ENCODE data around the gene SPTLC1.
"Not testable (repeated sequence)": the region's sequence is repeated elsewhere in the genome, so short reads cannot be mapped to it uniquely, and the experiment has no call there.

SPTLC1 gene

DNA sequence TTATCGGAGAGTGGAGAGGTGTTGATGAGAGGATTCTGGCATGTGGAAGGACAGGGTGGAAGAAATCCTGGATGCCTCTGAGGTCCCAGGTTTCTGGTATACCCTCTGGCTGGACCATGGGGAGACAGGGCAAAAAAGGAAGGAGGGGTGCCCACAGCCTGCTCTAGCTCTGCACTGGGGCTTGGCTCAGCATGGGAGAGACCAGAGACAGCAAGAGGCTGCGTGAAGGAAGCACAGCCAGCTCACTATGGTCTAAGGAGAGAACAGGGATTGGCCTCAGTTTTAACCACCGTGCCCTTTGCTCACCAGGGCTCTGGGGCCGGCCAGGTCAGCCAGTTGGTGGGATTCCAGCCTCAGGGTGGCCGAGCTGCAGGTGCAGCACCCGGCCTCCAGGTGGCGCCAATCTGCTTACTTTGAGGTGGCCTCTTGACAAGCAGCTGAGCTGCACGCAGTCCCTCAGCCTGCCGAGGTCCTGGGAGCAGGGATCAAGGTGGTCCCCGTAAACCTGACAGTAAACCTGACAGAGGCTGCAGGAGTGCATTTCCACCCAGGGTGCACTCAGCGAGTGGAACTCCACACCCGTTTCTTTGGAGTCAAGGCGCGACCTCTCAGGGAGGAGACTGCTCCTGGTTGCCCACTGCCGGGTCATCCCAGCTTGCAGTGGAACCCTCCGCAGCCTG, 25.0 kb upstream of the SPTLC1 start:
- DNase-seq: peak; percentile 28

DNA sequence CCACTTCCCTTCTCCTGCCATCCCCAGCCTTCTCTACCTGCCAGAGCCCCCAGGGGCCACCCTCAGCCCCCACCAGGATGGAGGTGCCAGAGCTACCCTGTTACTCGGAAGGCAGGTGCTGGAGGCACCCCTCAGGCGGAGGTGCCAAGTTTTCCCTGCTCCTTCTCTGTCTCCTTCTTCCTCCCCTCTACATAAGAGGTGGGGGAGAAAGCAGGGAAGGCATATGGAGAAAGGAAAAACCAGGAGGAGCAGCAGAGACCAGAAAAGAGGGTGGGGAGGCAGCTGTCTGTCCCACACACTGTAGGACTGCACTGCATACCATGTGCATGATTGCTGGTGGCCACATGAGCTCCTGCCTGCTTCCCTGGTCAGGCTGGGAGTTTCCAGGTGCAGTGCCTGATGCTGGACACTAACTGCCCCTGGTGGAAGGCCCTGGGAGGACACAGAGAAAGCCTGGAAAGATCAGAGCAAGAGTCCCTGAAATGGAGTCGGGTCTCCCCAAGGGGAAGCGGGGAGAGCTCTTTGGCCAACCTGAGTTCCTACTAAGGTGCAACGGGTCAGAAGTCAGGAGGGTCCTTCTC, 23.8 kb upstream of the SPTLC1 start:
- DNase-seq: not testable (repeated sequence)

DNA sequence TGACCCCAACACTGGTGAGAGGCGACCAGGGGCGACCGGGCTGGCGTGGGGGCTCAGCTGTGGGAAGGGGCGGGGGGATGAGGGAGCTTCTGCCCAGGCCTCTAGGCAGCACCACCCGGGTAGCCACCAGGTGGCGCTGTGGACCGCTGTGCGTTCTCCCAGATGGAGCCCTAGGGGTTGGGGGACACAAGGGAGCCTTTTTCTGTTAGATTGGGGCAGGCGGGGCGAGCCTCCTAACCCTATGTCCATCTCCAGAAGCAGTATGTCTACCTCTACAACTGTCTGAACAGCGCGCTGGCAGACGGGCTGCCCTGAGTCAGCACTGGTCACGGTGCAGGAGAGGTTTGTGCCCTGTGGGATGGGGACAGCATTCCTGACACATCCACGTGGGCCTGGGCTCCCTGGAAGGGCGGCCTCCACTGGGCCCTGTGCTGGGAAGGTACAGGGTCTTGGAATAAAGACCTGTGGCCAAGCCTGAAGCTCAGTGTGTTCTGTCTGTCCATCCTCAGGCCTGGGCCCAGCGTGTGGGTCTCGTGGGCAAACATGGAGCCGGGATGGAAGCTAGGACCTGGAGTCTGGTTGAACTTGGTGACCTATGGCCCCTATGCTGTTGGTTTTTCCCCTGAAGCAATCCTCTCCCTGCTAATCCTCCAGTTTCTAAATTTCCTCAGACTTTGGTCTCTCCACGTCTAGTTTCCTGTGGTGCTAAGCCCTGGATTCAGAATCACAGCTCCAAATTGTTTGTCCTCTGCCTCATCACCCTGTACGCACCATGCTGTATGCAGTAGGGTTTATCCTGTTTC, 23.1 kb upstream of the SPTLC1 start:
- no peak for DNase-seq

DNA sequence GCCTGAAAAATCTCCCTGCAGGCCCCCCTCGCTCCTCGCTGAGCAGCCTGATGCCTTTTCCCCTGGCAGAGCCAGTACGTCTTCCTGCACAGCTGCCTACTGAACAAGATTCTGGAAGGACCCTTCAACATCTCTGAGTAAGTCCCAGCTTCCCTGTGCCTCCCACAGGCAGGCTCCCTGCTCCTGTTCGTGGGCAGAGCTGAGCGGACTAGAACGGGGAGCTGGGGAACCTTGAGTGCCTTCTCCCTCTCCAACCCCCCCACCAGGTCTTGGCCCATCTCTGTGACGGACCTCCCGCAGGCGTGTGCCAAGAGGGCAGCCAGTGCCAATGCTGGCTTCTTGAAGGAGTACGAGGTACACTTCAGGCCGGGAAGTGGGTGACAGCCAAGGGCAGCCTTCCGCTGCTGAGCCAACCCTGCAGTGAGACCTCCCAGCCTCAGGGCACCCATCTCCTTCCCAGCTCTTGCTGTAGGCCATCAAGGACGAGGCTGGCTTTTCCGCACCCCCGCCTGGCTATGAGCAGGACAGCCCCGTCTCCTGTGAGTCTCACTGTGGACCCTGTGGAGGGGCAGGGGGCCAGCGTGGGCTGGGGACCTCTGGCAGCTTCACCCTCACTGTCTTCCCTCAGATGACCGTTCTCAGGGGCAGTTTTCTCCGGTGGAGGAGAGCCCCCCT, 21.1 kb upstream of the SPTLC1 start:
- DNase-seq: no peak

DNA sequence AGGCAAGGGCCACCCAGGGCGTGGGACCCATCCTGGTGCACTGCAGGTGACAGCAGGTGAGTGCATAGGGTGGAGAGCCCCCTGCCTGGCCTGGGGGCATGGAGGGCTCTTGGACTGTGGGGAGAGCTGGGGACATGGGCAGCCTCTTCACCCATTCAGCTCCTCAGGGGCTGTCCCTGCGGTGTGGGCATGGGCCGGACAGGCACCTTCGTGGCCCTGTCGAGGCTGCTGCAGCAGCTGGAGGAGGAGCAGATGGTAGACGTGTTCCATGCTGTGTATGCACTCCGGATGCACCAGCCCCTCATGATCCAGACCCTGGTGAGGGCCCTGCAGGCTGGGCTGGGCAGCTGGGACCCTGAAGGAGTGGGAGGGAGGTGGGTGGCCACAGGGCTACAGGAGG, 20.4 kb upstream of the SPTLC1 start:
- DNase-seq: no peak

DNA sequence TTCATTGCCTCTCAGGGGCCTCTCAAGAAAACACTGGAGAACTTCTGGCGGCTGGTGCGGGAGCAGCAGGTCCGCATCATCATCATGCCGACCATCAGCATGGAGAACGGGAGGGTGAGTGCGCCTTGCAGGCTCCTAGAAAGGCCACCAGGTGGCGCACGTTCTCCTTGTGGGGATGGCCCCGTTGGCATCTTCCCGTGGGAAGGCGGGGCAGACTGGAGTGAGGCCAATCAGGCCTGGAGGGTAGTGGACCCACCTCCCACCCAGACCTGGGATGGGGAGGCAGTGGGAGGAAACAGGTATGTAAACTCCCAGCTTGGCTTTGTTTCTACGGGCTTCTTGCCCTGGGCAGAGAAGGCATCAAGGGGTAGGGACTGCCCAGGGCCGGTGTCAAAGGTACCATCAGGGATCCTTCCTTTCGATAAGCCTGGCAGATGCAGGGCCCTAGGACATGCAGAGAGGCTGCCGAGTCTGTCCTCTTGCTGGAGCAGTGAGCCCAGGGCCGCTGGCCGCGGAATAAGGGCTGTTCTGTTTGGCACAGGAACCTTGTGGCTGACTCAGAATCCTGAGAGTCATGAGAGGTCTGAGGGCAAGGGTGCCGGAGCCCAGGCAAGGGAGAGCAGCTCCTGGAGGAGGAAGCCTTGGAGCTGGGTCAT, 18.9 kb upstream of the SPTLC1 start:
- DNase-seq: peak; percentile 60

DNA sequence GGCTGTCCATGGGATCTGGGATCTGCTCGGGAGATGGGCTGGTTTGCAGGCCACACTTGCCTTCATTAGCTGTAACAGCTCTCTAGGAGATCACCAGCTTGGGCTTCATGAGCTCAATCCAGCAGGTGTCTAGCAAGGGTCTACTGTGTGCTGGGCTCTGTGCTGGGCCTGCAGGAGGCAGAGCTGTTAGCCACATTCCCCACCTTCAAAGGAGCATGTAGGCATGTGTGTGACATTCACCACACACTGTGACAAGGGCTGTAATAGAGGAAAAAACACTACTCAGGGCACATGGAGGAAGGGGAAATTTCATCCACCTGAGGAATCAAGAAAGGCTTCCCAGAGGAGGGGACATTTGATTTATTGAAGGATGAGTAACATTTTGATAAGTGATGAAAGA, 17.7 kb upstream of the SPTLC1 start:
- DNase-seq: not testable (repeated sequence)

DNA sequence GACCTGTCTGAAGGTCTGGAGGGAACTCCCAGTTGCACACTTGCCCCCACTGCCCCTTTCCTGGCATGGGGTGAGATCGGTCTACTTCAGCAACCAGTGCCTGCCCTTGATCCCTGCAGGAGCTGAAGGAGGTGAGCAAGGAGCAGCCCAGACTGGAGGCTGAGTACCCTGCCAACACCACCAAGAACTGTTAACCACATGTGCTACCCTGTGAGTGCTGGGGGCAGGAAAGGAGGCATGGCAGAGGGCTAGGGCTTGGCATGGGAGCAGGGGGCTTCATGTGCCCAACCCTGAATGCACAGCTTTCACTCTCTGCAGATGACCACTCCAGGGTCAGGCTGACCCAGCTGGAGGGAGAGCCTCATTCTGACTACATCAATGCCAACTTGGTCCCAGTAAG, 17.3 kb upstream of the SPTLC1 start:
- no peak for DNase-seq

DNA sequence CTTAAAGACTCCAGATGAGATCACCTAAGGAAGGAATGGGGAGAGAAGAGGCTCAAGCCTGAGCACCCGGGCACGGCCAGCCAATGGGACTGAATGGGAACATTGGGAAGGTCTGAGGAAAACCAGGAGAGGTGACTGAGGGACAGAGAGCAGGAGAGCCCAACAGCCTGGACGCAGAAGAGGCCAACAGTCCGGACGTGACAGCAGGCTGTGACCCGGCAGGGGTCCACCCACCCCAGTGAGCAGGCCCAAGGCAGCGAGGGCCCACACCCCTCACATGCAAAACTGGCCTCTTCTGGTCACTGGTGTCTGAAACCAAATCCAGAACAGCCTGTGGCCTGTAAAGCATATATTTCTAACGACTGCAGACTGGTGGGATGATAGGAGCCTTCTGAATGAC, 7.6 kb upstream of the SPTLC1 start:
- no peak for DNase-seq

DNA sequence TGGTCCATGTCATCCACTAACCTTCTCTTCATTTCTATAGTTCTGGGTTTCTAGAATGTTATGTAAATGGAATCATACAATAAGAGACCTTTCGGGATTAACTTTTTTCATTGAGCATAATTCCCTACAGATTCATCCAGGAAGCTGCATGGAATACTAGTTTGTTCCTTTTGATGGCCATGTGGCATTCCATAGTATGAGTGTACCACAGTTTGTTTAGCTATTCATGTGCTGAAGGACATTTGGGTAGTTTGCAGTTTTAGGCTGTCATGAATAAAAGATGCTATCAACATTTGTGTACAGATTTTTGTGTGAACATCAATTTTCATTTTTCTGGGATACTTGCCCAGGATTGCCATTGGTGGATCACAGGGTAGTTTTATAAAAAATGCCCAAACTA, 6.8 kb upstream of the SPTLC1 start:
- no peak for DNase-seq

DNA sequence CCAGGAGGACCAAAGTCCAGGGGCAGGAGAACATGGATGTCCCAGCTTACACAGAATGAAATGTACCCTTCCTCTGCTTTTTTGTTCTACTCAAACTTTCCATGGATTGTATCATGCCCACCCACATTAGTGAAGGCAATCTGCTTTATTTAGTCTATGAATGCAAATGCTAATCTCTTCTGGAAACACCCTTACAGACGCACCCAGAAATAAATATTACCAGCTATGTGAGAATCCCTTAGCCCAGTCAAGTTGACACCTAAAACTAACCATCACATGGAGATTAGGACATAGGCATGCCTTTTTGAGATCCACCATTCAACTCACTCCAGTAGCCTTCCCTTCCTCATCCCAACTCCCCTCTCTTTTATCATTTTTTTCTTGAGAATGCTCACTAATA, 6.1 kb upstream of the SPTLC1 start:
- no peak for DNase-seq

DNA sequence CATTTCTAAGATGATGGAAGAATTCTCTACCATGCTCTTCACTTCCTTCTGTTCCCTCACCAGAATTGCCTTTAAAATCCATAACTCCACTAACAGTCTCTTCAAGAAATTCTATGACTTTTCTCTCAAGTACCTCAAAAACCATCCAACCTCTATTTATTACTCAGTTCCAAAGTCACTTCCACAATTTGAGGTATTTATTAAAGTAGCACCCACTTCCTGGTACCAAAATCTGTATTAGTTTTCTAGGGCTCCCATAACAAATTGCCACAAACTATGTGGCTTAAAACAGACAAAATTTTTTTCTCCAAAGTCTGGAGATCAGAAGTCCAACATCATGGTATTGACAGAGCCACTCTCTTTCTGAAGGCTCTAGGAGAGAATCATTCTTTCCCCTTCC, 4.9 kb upstream of the SPTLC1 start:
- no peak for DNase-seq

DNA sequence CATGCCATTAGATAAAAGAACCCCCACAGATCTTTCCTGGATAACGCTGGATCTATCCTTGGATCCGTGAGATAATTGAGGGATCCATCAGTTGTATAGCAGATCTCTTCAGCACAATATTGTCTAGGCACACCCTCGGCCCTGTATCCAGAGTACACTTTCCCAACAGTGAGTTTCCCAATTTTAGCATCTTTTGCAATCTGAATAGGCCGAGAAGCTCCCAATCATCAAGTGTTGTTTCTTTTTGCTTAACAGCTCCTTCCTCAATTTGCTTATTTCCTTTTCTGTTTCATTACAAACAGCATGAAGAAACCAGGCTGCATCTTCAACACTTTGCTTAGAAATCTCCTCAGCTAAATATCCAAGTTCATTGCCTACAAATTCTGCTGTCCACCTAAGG, 4.4 kb upstream of the SPTLC1 start:
- no peak for DNase-seq

DNA sequence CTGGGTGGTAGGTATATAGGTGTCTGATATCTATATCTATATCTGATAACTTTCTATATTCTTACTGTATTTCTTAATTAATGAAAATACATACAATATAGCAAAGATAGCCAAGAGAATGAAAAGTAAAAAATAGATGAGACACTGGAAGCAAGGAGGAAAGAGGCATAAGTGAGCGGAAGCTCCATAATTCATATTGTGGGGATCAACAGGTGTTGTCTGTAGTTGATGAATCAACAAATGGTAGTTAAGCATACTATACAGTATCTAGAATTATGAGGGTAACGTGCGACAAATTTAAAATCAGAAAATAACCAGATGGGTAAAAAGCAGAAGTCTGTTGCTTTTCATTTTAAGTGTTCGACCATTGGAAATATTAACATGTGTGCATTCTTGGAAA, 7.1 kb downstream of the SPTLC1 start:
- no peak for DNase-seq

DNA sequence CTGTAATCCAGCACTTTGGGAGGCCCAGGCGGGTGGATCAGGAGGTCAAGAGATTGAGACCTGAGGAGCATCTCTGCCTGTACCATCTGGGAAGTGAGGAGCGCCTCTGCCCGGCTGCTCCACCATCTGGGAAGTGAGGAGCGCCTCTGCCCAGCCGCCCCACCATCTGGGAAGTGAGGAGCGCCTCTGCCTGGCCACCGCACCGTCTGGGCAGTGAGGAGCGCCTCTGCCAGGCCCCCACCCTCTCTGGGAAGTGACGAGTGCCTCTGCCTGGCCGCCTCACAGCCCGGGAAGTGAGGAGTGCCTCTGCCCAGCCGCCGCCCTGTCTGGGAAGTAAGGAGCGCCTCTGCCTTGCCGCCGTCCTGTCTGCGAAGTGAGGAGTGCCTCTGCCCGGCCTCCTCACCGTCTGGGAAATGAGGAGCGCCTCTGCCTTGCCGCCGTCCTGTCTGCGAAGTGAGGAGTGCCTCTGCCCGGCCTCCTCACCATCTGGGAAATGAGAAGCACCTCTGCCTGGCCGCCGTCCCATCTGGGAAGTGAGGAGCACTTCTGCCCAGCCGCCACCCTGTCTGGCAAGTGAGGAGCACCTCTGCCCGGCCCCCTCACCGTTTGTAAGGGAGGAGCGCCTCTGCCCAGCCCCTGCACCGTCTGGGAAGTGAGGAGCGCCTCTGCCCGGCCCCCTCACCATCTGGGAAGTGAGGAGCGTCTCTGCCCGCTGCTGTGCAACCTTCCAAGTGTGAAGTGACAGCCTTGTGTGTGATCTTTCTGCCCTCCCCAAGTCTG, 9.6 kb downstream of the SPTLC1 start:
- DNase-seq: not testable (repeated sequence)

DNA sequence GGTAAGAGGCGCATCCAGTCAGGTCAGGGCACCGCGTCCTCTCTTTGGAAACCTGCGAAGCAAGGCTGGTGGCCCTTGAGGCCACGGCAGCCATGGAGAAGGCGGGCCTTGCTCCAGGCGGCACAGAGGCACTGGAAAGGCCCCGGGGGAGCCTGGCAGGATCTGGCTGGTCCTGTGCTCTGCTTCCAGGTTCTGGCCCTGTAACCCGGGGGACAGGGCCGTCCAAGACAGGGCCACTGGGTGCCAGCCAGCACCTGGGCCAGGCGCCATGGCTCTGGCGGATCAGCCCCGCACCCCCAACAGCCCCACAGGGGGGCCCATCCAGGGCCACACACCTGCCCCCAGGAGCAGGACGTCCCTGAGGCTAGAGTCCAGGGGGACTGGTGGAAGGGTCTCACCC, 11.6 kb downstream of the SPTLC1 start:
- not testable (repeated sequence) for DNase-seq

DNA sequence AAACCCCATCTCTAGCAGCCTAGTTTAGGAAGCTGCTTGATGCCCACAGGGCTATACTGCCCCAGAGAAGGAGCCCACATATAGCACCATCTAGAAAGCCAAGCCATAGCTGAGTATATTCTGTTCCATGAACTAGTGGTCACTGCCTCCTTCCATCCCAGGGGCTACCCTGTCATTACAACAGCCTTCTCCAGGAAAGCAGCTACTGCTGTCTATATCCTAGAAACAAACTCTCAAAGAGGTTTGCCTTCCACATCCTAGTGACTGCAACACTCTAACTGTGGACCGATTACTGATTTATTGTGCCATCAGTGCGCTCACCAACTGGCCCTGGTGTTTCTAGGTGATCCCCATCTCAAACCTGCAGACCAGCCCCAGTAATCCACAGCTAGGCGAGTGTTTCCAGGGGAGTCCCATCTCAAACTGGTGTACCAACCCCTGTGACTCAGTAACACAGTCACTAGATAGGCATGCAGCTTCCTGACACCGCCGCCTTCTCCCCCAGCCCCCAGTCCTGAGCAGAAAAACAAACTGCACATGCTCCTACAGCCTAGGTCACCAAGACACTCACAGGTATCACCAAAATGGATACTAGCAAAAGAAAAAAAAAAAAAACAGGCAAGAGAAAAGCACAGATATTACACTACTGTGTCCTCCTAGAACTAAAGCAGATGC, 14.8 kb downstream of the SPTLC1 start:
- DNase-seq: no peak

DNA sequence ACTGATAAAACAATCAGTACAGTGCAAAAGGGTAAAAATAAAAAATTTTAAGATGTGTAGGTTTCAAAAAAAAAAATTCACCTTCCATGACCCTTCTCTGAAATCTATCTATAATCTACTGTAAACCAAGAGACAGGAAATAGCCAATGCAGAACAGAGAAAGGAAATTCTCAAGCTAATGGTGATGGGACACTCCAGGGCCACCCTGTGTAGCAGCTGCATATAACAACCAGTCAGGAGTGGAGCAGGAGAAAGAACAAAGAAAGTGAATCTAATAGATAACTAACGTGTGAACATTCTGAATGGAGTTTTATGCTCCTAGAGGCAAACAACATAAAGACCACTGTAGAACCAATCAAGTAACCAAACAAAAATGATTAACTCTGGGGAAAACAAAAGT, 16.6 kb downstream of the SPTLC1 start:
- DNase-seq: no peak

DNA sequence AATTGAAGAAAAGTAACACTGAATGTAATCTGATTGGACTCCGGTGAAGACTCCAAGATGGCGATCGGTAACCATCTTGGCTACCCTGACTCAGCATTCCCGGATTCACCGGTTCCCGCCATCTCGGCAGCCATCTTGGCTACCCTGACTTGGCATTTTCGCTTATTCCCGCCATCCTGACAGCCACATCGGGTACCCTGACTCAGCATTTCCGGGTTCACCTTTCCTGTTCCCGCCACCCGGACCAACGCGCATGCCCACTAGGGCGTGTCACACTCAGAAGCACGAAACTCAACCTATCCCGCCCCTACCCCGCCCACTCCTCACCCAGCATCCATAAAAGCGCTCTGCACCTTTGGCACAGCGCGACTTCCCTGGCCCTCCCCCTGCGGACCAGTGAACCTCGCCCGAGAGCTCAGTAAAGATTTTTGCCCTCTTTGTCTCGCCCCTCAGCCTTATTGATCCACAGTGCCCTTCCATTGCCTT, 17.2 kb downstream of the SPTLC1 start:
- DNase-seq: no peak

DNA sequence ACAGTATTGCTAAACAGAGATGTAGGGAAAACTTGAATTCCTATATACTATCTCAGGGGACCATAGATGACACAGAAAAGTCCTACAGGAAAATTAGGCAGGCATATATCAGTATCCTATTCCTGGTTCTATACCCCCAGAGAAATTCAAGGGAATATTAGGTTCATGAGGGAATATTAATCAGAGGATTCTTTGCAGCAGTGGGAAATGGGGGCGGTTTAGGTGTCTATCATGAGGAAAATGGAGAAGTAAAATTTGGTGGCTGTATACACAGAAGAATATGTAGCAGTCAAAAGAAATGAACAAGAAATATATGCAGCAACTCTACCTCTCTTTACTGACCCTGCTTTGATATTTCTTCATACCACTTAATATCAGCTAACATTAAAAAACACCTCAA, 20.0 kb downstream of the SPTLC1 start:
- DNase-seq: no peak

DNA sequence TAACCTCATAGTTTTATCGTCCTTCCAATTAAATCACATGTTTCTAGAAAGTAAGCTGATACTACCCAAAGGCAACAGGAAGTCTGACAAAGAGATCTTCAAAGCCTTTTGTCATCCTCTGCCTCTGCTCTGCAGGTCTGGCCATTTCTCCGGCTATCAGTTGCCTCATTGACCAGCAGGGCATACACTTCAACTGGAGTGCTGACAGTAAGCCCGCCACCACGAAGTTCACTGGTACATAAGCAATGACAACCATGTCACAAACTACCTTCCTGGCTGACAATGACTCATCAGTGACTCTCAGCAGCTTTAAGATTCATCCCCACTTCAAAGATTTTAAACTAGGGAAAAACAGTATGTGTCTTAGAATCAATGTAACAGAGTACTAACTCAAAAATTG, 20.6 kb downstream of the SPTLC1 start:
- DNase-seq: no peak

DNA sequence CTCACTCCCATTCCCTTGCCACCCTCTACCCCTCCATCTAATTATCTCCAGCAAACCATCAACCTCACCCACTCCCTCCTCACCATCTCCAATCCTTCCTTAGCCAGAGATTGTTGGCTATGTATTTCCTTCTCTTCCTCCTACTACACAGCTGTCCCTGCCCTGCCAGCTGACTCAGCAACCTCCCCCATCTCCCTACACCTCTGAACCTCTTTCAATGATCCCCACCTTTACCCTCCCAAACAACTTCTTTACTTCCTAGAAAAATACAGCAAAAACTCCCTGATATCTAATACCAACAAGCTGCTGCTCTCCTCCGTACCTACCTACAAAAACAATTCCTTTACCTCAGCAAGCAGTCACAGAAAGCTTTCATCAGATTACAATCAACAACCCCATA, 37.3 kb downstream of the SPTLC1 start:
- DNase-seq: no peak
